Smooth muscle cell (in vitro differentiated cells): Measurements from ENCODE around the gene NBPF1. TPM values are rescaled to one million over a fixed set of nuclear protein-coding genes. Genes with fewer than 3 reads are reported as not detected.
"Not testable (repeated sequence)": the region's sequence is repeated elsewhere in the genome, so short reads cannot be mapped to it uniquely, and the experiment has no call there.

Experiments
- DNase-seq: peaks from one replicate; lab custom pipeline; 2025; ENCODE audit not compliant: unreplicated experiment; lab: John Stamatoyannopoulos, UW
- H2AFZ ChIP-seq: fragments of 200-600 bp; sonication (generic); 2 replicates; pipeline ENCODE4 v1.6.0; 2016; ENCODE audit warnings: antibody characterized with exemption, low read depth, mild to moderate bottlenecking
- H3F3A ChIP-seq: fragments of 200-600 bp; sonication (generic); 2 replicates; pipeline ENCODE4 v1.6.0; 2017; ENCODE audit warnings: antibody characterized with exemption, low read depth
- H3K27ac ChIP-seq: fragments of 200-600 bp; sonication (generic); 2 replicates; pipeline ENCODE4 v1.5.1; 2016; ENCODE audit warnings: low read depth, mild to moderate bottlenecking
- H3K27me3 ChIP-seq: fragments of 200-600 bp; sonication (generic); 2 replicates; pipeline ENCODE4 v1.6.1; 2016; ENCODE audit warnings: low read depth, mild to moderate bottlenecking
- H3K36me3 ChIP-seq: fragments of 200-600 bp; sonication (generic); 2 replicates; pipeline ENCODE4 v1.5.1; 2016; ENCODE audit warnings: low read depth
- H3K4me1 ChIP-seq: fragments of 200-600 bp; sonication (generic); 2 replicates; pipeline ENCODE4 v1.5.1; 2016; ENCODE audit warnings: low read depth
- H3K4me2 ChIP-seq: fragments of 200-600 bp; sonication (generic); 2 replicates; pipeline ENCODE4 v1.6.0; 2016; ENCODE audit warnings: mild to moderate bottlenecking
- H3K4me3 ChIP-seq: fragments of 200-600 bp; sonication (generic); 2 replicates; pipeline ENCODE4 v1.5.1; 2016; ENCODE audit warnings: mild to moderate bottlenecking
- H3K79me2 ChIP-seq: fragments of 200-600 bp; sonication (generic); 2 replicates; pipeline ENCODE4 v1.6.0; 2016; ENCODE audit warnings: low read depth, mild to moderate bottlenecking
- H3K9ac ChIP-seq: fragments of 200-600 bp; sonication (generic); 2 replicates; pipeline ENCODE4 v1.6.0; 2016; ENCODE audit warnings: low read depth
- H3K9me3 ChIP-seq: fragments of 200-600 bp; sonication (generic); replicated peaks from 2 replicates; pipeline ENCODE4 v1.5.1; 2016; ENCODE audit warnings: low read depth
- H4K20me1 ChIP-seq: fragments of 200-600 bp; sonication (generic); 2 replicates; pipeline ENCODE4 v1.6.0; 2016; ENCODE audit warnings: low read depth
- CTCF ChIP-seq: fragments of 200-600 bp; sonication (generic); IDR thresholded peaks from 2 replicates; pipeline ENCODE4 v1.5.1; 2017; ENCODE audit warnings: borderline replicate concordance, mild to moderate bottlenecking, antibody characterized with exemption; ENCODE audit not compliant: insufficient read depth, poor library complexity, severe bottlenecking
- WGBS: methylation state at CpG from one replicate; pipeline ENCODE4 v1.1.7; 2016; ENCODE audit warnings: low lambda C conversion rate; 5-methylcytosine and 5-hydroxymethylcytosine counted together
- polyA plus RNA-seq: library from polyadenylated mRNA; unstranded; fragments of >200 nt; fragmentation: Nextera tagmentation; extraction: Ambion mirVana; gene quantifications from 2 replicates; pipeline ENCODE4 v1.2.1, GENCODE V29; 2016
- total RNA-seq: library from RNA; depleted of rRNA; stranded (reverse); fragments of >200 nt; gene quantifications from 2 replicates; pipeline ENCODE4 v1.2.3, GENCODE V29; 2014

Gene NBPF1
- total and polyA plus RNA-seq, 2 experiments from 2014 or later, result 18.1 to 28.7 TPM

- Histone ChIP-seq H3K9ac (no peak overlapping the region), H3K27me3 (no peaks in the 10 kb centered on the region), H3K27ac (no peak overlapping the region), H3K36me3 (peaks cover 12% of the 10 kb centered on the region), H4K20me1 (no peaks in the 10 kb centered on the region), H3K4me2 (no peak overlapping the region), H3K9me3 (no peaks in the 10 kb centered on the region), H3K4me3 (no peak overlapping the region), H3F3A (peaks cover 13% of the 10 kb centered on the region), H3K4me1 (no peaks in the 10 kb centered on the region), H2AFZ (no peak overlapping the region), H3K79me2 (no peaks in the 10 kb centered on the region)
- TF ChIP-seq CTCF, result no peak
- 96% methylated on average over 25 of the region's 25 CpGs for WGBS
- no peak for DNase-seq
These were observed 12.4 kb upstream of the NBPF1 start for GRCh38 chr1:16625497-16626408.

GRCh38 chr1:16623812-16624719, 10.7 kb upstream of the NBPF1 start:
- H3K9ac ChIP-seq, H3K4me1 ChIP-seq, H4K20me1 ChIP-seq, H3K27ac ChIP-seq, H3K9me3 ChIP-seq, H3K27me3 ChIP-seq, H3K4me3 ChIP-seq, H3K79me2 ChIP-seq, H3K4me2 ChIP-seq, DNase-seq, H2AFZ ChIP-seq: not testable (repeated sequence)
- Histone ChIP-seq H3K36me3 (peaks cover 12% of the 10 kb centered on the region), H3F3A (peaks cover 13% of the 10 kb centered on the region)
- WGBS, result 96% methylated on average over 27 of the region's 27 CpGs

- WGBS, result 94% methylated on average over 7 of the region's 7 CpGs
- H3K4me2 ChIP-seq, result not testable (repeated sequence)
These were observed 10.0 kb upstream of the NBPF1 start for GRCh38 chr1:16623337-16623736.

GRCh38 chr1:16621681-16622315, 8.4 kb upstream of the NBPF1 start:
- H3K4me2 ChIP-seq, H3K79me2 ChIP-seq, H2AFZ ChIP-seq, H3K36me3 ChIP-seq, H3K27ac ChIP-seq, H3K9ac ChIP-seq, H3K27me3 ChIP-seq, H3K9me3 ChIP-seq, H3K4me3 ChIP-seq, H4K20me1 ChIP-seq, DNase-seq: not testable (repeated sequence)
- 97% methylated on average over 9 of the region's 9 CpGs for WGBS
- Histone ChIP-seq H3F3A (peaks cover 13% of the 10 kb centered on the region), H3K4me1 (peaks cover 14% of the 10 kb centered on the region)

More at GRCh38 chr1:16623337-16623736, 10.0 kb upstream of the NBPF1 start:
- not testable (repeated sequence) for H3K27ac ChIP-seq, DNase-seq, H3K4me3 ChIP-seq, H3K9me3 ChIP-seq, H3K79me2 ChIP-seq, H4K20me1 ChIP-seq, H3K27me3 ChIP-seq, H3K9ac ChIP-seq, H2AFZ ChIP-seq, H3K4me1 ChIP-seq
- H3F3A ChIP-seq, result peaks cover 13% of the 10 kb centered on the region
- peaks cover 12% of the 10 kb centered on the region for H3K36me3 ChIP-seq
